Tibial artery (tissue), 4 donors: ENCODE results near the gene GRAMD1B.
"Not testable (repeated sequence)": the region's sequence is repeated elsewhere in the genome, so short reads cannot be mapped to it uniquely, and the experiment has no call there.

Experiments
- DNase-seq, 2 donors: peaks; one replicate each; pipeline ENCODE4 v3.0.0-alpha.2; 2019
- H3K27ac ChIP-seq, 2 donors: fragments of 200-600 bp; sonication (generic) in 1 of 2; 1 replicate in 1 of 2; 2 replicates in 1 of 2; pipeline ENCODE4 v1.5.1; 2018 to 2019; ENCODE audit warnings: mild to moderate bottlenecking in 1 of 2
- H3K27me3 ChIP-seq, 2 donors: fragments of 200-600 bp; sonication (generic) in 1 of 2; one replicate each; pipeline versions ENCODE4 v1.5.1 to v1.6.0; 2016 to 2019
- H3K36me3 ChIP-seq, 3 donors: fragments of 200-600 bp; sonication (generic) in 2 of 3; one replicate each; pipeline ENCODE4 v1.5.1; 2016 to 2019; ENCODE audit warnings: mild to moderate bottlenecking in 2 of 3
- H3K4me1 ChIP-seq, 4 donors: fragments of 200-600 bp; sonication (generic) in 2 of 4; 1 replicate in 3 of 4; 2 replicates in 1 of 4; pipeline ENCODE4 v1.5.1; 2016 to 2019
- H3K4me3 ChIP-seq, 2 donors: fragments of 200-600 bp; sonication (generic) in 1 of 2; 1 replicate in 1 of 2; 2 replicates in 1 of 2; pipeline ENCODE4 v1.5.1; 2018 to 2019; ENCODE audit warnings: mild to moderate bottlenecking in 2 of 2
- H3K9me3 ChIP-seq, 3 donors: fragments of 200-600 bp; sonication (generic) in 1 of 3; one replicate each; pipeline ENCODE4 v1.5.1; 2016 to 2019
- CTCF ChIP-seq, 2 experiments: fragments of 200-600 bp in 1 of 2; fragments of 450-650 bp in 1 of 2; IDR thresholded peaks; one replicate each; pipeline ENCODE4 v1.5.1; 2017 to 2019; ENCODE audit warnings: antibody characterized with exemption in 2 of 2, mild to moderate bottlenecking in 1 of 2, moderate library complexity in 1 of 2
- intact Hi-C: fragments of 100-400 bp; cut with DNase I; formaldehyde crosslinking; loops from one replicate; pipeline ENCODE4 v1.15.0; 2023; ENCODE audit warnings: low total_unique reads

GRAMD1B gene

DNA sequence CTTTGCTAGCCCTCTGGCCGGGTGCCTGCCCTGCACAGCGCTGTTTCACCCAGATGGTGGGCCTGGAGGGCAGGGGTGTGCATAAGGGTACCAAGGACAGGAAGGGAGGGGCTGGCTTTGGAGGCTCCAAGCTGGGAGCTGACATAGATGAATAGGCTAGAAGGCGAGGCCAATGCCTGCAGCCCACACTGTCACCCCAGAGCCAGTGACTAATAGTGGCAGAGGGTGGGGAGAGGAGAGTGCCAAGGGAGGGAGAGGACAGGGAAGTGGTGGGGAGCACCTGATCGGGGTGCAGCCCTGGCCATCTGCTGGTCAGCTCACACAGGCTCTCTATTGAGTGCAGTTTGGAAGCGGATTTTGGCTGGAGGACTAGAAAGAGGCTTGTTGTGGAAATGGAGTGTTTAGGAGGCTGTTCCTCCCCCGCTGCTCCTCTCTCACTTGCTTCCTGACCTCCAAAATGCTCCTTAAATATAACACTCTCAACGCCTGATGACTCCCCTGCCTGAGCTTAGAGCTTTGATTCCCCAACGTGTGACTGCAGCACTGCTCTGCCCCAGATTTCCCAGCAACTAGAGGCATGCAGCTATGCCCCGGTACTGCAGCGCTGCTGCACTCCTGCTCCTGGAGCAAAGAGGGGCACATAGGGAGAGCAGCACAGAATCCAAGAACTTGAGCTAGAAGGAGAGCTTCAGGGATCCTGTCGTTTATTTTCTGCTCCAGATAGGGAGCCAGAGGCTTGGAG is 89.2 kb downstream of the GRAMD1B start:
- intact Hi-C loops, result no loop called here
- H3K27me3 ChIP-seq, result peaks cover 0 to 12% of the 10 kb centered on the region in 2 donors
- H3K36me3 ChIP-seq, result no peaks in the 10 kb centered on the region
- no peak overlapping the region for H3K27ac ChIP-seq
- H3K4me1 ChIP-seq, result no peaks in the 10 kb centered on the region
- H3K9me3 ChIP-seq, result no peaks in the 10 kb centered on the region
- no peak for TF ChIP-seq CTCF (IDR thresholded peaks at IDR 0.05)
- H3K4me3 ChIP-seq, result no peak overlapping the region
- DNase-seq, result no peak

- H3K9me3 ChIP-seq, result no peaks in the 10 kb centered on the region
- H3K27me3 ChIP-seq, result peaks cover 0 to 10% of the 10 kb centered on the region in 2 donors
- H3K27ac ChIP-seq, result no peak overlapping the region
- H3K4me3 ChIP-seq, result no peak overlapping the region
- H3K36me3 ChIP-seq, result no peaks in the 10 kb centered on the region
- intact Hi-C loops, result no loop called here
- DNase-seq, result no peak
- no peak for TF ChIP-seq CTCF (IDR thresholded peaks at IDR 0.05)
- no peaks in the 10 kb centered on the region for H3K4me1 ChIP-seq
Measured at GRCh38 chr11:123519797-123520193, 89.7 kb downstream of the GRAMD1B start.

DNA sequence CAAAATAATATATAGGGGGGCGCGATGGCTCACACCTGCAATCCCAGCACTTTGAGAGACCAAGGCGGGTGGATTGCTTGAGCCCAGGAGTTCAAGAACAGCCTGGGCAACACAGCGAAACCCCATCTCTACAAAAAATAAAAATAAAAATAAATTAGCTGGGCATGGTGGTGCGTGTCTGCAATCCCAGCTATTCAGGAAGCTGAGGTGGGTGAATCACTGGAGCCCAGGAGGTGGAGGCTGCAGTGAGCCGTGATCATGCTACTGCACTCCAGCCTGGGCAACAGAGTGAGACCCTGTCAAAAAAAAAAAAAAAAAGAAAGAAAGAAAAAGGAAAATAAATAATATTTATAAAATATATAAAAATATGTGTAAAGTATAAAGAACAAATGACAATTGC is 90.4 kb downstream of the GRAMD1B start:
- H3K27me3 ChIP-seq, H3K4me1 ChIP-seq, H3K4me3 ChIP-seq, H3K27ac ChIP-seq, DNase-seq, intact Hi-C loops, H3K36me3 ChIP-seq, H3K9me3 ChIP-seq: not testable (repeated sequence)

GRCh38 chr11:123521001-123521400 is 90.9 kb downstream of the GRAMD1B start:
- no peaks in the 10 kb centered on the region for H3K9me3 ChIP-seq
- intact Hi-C loops, result no loop called here
- H3K4me1 ChIP-seq, result no peaks in the 10 kb centered on the region
- DNase-seq, result no peak
- H3K36me3 ChIP-seq, result no peaks in the 10 kb centered on the region
- no peak overlapping the region for H3K27ac ChIP-seq
- peaks cover 0 to 15% of the 10 kb centered on the region in 2 donors for H3K27me3 ChIP-seq
- H3K4me3 ChIP-seq, result no peak overlapping the region
- no peak for TF ChIP-seq CTCF (IDR thresholded peaks at IDR 0.05)

DNA sequence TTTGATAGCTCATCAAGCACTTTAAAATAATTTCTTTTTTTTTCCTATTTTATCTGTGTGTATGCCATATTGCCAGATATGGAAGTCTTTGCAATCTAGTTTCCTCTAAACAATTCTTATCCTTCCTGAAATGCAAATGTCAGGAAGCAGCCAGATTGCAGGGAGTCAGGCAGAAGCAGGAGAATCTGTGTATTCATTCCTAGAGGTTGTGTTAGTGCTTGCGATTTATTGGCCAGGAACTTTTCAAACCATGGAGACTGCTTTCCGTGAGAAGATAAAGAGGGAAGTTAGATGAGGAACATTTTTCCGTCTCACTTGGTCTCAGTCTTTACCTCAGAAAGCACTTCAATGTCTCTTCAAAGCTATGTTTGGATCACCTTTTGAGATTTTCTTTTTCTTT is 91.9 kb downstream of the GRAMD1B start:
- H3K27me3 ChIP-seq, result peaks cover 0 to 18% of the 10 kb centered on the region in 2 donors
- H3K9me3 ChIP-seq, result no peaks in the 10 kb centered on the region
- H3K36me3 ChIP-seq, result no peaks in the 10 kb centered on the region
- no peak for DNase-seq
- TF ChIP-seq CTCF (IDR thresholded peaks at IDR 0.05), result no peak
- H3K4me3 ChIP-seq, result no peak overlapping the region
- no peak overlapping the region for H3K27ac ChIP-seq
- H3K4me1 ChIP-seq, result no peaks in the 10 kb centered on the region
- intact Hi-C loops, result no loop called here

DNA sequence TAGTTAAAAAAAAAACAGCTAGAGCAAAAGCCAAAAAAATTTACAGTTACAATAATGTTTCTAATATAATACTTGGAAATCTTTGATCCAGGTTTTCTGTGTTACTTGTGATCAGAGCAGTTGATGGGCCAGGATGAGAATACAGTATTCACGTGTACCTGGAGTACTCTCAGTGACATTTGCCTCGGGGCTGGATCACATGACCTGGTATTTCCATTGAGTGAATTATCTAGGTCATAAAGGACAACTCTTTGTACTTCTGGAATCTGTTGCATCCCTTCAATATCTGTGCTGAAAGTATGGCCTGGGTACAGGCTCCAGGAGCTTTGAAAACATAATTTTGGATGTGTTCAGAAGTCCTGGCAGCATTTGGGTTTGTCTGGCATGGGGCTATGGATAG is 93.5 kb downstream of the GRAMD1B start:
- Histone ChIP-seq H3K27ac (no peak overlapping the region), H3K4me1 (no peaks in the 10 kb centered on the region), H3K9me3 (no peaks in the 10 kb centered on the region), H3K36me3 (no peaks in the 10 kb centered on the region), H3K27me3 (peaks cover 0 to 18% of the 10 kb centered on the region in 2 donors), H3K4me3 (no peak overlapping the region)
- DNase-seq, result no peak
- TF ChIP-seq CTCF (IDR thresholded peaks at IDR 0.05), result no peak
- intact Hi-C loops, result no loop called here
